GM18861 (cell line): ENCODE measurements around the gene GNG7.
"Not testable (repeated sequence)": the region's sequence is repeated elsewhere in the genome, so short reads cannot be mapped to it uniquely, and the experiment has no call there.

Experiments used
- ATAC-seq: cut with Tn5 transposase; IDR thresholded peaks from one replicate; pipeline ENCODE4 v1.9.1; 2021; ENCODE audit not compliant: unreplicated experiment

GNG7 gene

DNA sequence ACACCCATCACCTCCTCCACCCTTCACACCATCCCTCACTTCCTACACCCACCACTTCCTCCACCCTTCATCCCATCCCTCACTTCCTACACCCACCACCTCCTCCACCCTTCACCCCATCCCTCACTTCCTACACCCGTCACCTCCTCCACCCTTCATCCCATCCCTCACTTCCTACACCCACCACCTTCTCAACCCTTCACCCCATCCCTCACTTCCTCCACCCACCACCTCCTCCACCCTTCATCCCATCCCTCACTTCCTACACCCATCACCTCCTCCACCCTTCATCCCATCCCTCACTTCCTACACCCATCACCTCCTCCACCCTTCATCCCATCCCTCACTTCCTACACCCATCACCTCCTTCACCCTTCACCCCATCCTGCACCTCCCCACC, 11.6 kb upstream of the GNG7 start:
- not testable (repeated sequence) for ATAC-seq

DNA sequence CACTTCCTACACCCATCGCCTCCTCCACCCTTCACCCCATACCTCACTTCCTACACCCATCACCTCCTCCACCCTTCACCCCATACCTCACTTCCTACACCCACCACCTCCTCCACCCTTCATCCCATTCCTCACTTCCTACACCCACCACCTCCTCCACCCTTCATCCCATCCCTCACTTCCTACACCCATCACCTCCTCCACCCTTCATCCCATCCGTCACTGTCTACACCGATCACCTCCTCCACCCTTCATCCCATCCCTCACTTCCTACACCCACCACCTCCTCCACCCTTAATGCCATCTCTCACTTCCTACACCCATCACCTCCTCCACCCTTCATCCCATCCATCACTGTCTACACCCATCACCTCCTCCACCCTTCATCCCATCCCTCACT, 10.7 kb upstream of the GNG7 start:
- ATAC-seq: not testable (repeated sequence)

DNA sequence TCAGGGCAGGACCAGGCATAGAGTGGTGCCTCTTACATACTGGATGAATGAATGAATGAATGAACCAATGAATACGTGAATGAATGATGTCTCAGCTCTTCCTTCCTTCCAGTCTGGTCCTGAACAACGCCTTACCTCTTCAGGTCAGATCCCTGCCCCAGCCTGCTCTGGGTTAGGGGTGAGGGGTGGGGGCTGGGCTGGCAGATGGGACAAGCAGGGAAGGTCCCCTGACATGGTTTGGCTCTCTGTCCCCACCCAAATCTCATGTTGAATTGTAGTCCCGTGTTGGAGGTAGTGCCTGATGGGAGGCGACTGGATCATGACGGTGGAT, 9.3 kb upstream of the GNG7 start:
- ATAC-seq: no peak

DNA sequence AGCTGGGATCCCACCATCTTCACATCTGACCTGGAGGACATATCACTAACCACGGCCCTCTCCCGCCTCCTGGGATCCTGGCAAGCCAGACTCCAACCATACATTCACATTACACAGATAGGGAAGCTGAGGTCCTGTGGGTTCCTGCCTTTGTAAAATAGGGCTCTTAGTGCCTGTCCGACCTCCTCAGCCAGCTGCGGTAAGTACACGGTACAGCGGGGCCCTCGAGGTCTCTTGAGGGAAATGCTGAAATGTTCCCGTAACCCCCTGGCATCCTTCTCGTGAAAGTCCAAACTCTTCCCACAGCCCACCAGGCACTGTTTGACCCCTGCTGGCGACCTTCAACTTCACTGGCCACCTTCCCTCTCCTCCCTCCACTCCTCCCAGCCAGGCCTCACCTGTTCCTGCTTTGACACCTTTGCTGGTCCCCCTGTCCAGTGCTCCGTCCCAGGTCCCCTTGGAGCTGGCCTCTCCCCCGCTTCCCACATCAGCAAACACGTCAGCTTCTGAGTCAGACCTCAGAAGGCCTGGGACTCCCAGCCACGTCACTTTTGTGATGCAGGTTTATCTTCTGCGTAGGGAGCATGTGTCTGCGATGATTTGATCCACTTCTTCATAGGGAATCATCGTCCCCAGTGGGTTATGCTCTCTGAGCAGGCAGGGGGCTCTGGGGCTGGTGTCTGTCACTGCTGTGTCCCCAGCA, 8.8 kb upstream of the GNG7 start:
- ATAC-seq: no peak

DNA sequence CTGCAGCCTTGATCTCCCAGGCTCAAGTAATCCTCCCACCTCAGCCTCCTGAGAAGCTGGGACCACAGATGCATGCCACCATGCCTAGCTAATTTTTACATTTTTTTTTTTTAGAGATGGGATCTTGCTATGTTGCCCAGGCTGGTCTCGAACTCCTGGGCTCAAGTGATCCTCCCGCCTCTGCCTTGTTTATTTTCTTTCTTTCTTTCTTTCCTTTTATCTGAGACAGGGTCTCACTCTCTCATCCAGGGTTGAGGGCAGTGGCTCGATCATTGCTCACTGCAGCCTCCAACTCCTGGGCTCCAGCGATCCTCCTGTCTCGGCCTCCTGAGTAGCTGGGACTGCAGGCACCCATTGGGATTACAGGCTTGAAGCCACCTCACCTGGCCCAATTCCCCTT, 3.8 kb upstream of the GNG7 start:
- no peak for ATAC-seq

DNA sequence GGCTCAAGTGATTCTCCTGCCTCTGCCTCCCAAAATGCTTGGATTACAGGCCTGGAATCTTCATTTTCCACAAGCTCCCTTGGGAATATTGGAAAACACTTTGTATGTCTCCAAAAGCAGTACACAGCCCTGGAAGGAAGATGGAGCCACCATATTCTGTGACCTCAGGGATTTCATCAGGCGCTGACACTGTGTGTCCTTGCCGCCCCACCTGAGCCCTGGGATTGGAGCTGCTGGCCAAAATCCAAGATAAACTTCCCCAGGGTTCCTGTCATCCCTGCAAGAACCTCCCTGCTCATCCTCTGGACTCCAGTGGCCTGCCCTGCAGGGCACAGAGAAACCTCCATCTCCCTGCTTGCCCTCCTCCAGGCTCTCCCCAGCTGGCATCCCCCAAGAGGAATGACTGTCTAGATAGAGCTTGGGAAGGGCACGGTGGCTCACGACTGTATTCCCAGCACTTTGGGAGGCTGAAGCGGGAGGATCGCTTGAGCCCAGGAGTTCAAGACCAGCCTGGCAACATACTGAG, 1.3 kb upstream of the GNG7 start:
- ATAC-seq: no peak

DNA sequence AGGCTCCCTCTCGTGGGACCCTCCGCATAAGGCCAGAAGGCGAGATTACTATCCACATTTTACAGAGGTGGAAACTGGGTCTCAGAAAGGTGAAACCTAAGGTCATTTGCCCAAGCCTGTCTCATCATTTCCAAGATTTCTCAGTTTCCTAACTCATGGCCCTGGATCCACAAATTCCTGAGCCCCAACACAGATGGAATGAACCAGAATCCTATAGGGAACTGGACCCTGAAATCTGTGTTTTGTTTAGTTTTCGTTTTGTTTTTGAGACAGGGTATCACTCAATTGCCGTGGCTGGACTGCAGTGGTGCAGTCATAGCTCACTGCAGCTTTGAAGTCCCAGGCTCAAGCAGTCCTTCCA, 563 bp upstream of the GNG7 start:
- ATAC-seq: no peak

DNA sequence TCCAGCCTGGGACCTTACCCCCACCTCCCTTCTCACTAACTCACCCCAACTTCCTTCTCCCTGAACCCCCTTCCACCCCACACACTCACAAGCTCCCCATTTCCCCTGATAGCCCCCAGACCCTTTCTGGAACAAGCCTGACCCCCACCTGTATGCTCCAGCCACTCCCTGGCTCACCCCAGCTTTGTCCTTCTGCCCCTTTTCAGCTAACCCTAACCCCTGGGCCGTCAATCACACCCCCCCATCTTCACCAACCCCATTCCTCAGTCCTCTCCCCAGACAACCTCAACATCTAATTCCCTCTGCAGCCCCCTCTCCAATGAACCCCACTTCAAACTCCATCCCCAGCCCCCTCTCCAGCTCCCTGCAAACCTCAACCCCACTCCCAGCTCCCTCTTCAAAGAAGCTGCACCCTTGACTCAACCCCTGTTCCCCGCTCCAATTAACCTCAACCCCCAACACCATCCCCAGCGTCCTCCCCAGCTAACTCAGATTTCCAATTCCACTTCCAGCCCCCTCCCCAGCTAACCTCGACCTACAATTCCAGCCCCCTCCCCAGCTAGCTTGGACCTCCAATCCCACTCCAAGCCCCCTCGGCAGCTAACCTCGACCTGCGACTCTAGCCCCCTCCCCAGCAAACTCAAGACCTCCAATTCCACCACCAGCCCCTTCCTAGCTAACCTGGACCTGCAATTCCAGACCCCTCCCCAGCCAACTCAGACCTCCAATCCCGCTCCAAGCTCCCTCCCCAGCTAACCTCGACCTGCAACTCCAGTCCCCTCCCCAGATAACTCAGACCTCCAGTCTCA, 929 bp downstream of the GNG7 start:
- no peak for ATAC-seq

DNA sequence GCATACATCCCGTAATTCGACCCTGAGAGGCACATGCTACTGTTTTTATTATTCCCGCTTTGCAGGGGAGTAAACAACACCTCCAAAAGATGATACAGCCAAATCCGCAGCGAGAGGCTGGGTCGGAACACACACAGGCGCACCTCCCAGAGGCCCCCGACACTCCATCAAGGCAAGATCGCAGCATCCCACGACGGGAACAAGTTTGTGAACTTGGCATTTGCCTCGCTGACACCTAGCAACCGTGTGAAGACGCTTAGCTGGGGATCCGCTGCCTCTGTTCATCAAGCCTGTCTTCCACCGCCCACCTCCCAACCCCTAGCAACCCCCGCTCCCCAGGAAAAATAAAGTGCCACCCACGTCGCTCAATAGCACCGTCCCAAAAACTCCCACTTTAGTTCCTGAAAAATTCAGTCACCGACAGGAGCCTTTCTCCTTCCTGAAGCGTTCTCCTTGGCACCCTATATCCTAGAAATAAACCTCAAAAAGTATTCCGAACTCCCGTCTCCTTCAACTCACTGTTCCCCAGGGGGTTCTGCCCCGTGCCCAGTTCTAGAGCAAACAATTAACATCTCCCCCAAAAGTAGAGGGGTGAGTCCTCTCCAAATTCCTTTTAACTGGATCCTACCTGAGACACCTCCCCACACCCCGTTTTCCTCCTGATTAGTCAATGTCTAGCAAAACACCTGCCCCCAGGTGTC, 1.7 kb downstream of the GNG7 start:
- ATAC-seq: no peak

DNA sequence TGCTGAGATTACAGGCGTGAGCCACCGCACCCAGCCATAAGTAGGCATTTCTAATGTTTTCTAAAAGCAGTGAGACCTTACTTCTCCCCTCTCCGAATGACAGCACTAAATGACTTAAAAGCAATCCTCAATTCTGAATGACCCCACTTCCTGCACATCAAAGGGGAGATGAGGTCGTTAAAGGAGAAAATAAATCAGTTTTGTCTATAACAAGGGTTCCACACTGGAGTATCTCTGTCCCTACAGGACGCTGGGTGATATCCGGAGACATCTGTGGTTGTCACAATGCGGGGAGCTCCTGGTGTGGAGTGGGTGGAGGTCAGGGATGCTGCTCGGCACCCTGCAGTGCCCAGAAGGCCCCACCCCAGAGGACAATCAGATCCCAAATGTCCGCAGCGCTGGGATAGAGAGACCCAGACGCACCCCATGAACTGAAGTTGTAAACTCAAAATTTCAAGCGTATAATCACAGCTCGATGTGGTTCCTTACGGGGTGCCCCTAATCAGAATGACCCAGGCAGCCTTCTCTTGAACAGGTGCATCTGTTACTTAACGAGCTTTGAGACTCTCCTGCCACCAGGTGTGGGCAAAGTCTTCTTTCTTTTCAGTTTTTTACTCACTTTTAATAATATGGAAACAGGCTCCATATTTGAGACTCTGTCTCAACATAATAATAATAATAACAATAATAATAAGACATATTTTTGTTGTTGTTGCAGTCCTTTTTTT, 2.9 kb downstream of the GNG7 start:
- no peak for ATAC-seq

DNA sequence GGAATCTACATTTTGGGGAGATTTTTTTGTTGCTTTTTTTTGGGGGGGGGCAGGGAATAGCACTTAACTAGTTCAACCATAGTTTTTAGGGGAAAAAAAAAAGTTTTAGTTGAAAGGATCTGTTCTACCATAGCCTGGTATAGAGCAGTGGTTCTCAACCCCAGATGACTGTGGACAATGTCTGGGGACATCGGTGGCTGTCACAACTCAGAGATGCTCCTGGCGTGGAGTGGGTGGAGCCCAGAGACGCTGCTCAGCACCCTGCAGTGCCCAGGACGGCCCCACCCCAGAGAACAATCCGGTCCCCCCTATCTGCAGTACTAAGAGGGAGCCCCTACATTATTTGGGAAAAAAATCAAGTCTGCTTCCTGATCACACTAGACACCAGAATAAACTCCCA, 8.3 kb downstream of the GNG7 start:
- ATAC-seq: no peak

DNA sequence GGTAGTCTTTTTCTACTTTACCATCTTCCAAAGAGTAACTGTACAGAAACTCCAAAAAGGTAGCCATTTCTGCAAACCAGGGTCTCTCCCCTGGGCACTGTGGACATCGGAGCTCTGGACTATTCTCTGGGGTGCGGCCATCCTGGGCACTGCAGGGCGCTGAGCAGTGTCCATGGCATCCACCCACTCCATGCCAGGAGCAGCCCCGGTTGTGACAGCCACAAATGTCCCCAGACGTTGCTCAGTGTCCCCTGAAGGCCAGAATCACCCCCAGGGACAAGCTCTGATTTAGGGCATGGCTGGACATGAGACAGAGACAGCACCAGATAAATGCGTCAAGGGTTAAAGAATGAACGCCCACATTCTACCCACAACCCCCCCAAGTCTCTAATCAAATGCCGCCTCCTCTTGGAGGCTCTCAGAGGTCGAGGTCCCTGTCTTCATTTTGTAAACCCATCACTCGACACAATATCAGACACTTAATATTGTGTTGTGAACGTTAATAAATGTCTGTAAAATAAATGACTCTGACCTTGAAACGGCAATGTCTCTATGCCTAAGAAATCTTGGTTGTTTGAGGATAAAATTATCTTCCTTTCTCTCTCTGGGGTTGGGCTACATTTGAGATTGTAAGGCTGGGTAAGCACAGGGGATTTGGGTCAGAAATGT, 8.9 kb downstream of the GNG7 start:
- ATAC-seq: no peak

DNA sequence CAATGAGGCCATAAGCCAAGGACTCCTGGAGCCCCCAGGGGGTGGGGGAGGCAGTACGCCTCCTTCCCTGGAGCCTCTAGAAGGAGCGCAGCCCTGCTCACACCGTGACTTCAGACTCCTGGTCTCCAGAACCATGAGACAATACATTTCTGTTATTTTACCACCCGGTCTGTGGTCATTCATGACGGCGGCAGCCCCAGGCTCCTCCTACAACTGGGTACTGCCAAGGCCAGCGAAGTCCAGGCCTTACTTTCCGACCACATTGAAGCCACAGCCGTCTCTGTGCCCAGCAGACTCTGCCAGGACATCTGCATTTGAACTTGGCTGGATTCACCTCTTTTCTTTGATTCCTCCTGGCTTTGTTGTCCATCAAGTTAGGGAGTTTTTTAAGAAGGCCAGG, 10.5 kb downstream of the GNG7 start:
- no peak for ATAC-seq

DNA sequence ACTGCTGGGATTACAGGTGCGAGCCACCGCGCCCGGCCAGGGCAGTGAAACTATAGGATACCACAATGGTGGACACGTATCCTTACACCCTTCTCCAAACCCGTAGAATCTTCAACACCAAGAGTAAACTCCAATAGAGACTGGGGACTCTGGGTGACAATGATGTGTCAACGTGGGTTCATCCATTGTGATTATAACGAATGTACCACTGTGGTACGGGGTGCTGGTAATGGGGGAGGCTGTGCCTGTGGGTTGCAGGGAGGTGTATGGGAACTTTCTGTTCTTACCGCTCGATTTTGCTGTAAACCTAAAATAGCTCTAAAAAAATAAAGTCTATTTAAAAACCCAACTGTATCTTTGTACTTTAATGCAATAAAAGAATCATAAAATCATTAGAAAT, 11.6 kb downstream of the GNG7 start:
- no peak for ATAC-seq

DNA sequence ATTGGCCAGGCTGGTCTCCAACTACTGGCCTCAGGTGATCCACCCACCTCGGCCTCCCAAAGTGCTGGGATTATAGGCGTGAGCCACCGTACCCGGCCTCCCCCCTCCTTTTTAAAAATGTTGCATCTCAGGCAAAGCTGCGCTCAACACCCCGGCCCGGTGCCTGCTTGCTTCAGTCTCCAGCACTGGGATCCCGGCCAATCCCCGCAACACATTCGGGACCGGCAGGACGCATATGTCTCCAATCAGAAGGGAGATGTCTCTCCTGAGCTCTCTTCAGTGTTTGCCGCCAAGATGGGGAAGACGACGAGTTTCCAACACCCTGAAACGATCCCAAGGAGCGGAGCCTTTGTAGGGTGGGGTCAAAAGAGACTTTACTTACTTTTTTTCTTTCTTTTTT, 16.1 kb downstream of the GNG7 start:
- ATAC-seq: no peak

DNA sequence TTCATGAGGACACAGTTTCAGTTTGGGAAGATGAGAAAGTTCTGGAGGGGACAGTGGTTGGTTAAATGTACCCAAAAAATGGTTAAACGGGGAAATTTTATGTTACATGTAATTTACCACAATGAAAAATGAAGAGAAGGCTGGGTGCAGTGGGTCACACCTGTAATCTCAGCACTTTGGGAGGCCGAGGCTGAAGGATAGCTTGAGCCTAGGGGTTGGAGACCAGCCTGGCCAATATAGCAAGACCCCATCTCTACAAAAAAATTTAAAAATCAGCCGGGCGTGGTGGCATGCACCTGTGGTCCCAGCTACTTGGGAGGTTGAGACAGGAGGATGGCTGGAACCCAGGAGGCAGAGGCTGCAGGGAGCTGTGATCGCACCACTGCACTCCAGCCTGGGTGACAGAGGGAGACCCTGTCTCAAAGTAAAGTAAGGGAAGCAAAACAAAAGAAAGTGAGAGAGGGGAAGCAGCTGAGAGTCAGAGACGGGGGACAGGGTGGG, 17.2 kb downstream of the GNG7 start:
- ATAC-seq: no peak

DNA sequence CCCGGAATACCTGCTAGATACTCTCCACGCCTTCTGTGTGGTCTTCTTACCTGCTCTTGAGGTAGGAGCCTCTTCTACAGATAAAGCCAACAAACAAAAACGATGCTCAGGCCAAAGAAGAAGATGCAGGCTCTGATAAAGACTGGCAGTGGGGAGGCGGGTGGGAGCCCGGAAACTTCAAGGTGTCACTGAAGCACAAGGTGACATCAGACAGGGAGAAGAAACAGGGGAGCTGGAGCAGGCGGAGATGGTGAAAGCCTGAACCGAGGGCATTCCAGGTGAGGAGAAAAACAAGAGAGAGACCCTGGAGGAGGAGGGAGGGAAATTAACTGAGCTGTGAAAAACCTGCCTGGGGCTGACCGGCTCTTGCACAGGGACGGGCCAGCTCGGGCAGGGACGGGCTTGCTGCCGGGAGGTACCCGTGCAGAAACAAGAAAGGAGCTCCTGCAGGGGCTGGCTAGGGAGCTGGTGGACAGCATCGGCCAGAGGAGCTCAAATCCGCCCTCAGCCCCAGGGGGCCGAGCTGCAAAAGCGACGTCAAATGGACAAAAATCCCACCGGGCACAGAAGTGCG, 19.0 kb downstream of the GNG7 start:
- no peak for ATAC-seq

DNA sequence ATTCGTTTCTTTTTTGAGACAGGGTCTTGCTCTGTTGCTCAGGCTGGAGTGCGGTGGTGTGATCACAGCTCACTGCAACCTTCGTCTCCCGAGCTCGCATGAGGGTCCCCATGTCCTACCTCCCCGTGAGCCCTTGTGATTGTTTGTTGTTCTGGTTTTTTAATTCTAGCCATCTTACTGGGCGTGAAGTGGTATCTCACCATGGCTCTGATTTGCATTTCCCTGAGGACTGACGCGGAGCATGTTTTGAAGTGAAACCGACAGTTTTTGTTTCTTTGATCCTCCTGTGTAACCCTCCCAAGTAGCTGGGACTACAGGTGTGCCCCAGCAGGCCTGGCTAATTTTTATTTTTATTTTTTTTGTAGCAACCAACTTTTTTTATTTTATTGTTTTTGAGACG, 21.7 kb downstream of the GNG7 start:
- peak; percentile 40 for ATAC-seq

DNA sequence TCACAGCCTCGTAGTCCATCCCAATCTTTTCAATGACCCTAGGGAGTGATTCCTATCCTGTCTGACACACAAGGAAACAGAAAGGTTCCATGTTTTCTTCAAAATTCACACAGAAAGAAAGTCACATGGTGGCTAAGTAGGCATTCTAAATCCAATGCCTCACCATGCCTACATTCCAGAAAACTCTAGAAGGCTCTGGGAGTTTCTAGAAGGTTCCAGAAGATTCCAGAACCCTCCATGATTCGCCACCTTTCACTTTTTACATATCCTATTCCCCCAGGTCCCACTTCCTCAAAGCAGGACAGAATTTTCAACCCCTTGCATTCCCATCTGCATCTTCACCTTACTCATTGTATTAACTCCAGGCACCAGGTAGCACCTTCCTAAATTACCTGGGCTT, 23.1 kb downstream of the GNG7 start:
- ATAC-seq: no peak

DNA sequence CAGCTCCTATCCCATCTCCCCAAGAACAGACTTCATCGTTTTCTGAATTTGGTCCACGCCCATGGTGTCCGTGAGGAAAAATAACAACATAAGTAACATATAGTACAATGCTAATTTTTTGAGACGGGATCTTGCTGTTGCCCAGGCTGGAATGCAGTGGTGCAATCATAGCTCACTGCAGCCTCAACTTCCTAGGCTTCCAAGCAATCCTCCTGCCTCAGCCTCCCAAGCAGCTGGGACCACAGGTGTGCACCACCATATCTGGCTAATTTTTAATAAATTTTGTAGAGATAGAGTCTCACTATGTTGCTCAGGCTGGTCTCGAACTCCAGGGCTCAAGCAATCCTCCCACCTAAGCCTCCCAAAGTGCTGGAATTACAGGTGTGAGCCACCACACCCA, 23.5 kb downstream of the GNG7 start:
- not testable (repeated sequence) for ATAC-seq
